Ishikawa (cell line): ENCODE data around the gene CATSPER1.

ENCODE experiments used
- CEBPB ChIP-seq: IDR thresholded peaks from 2 replicates; pipeline ENCODE4 v1.6.1; 2012
- CREB1 ChIP-seq: IDR thresholded peaks from 2 replicates; pipeline ENCODE4 v1.6.1; 2012; ENCODE audit warnings: low read depth
- EGR1 ChIP-seq: IDR thresholded peaks from 2 replicates; pipeline ENCODE4 v1.6.1; 2012
- EP300 ChIP-seq: IDR thresholded peaks from 2 replicates; pipeline ENCODE4 v1.6.1; 2012; ENCODE audit warnings: borderline replicate concordance
- FOXM1 ChIP-seq: IDR thresholded peaks from 2 replicates; pipeline ENCODE4 v1.6.1; 2012; ENCODE audit warnings: low read depth, borderline replicate concordance
- MAX ChIP-seq: IDR thresholded peaks from 2 replicates; pipeline ENCODE4 v1.6.1; 2012
- NFIC ChIP-seq: IDR thresholded peaks from 2 replicates; pipeline ENCODE4 v1.6.1; 2012
- RAD21 ChIP-seq: IDR thresholded peaks from 2 replicates; pipeline ENCODE4 v1.6.1; 2012; ENCODE audit warnings: low read depth
- REST ChIP-seq: IDR thresholded peaks from 2 replicates; pipeline ENCODE4 v1.6.1; 2012; ENCODE audit warnings: low read depth, mild to moderate bottlenecking
- TAF1 ChIP-seq: IDR thresholded peaks from 2 replicates; pipeline ENCODE4 v1.6.1; 2012; ENCODE audit warnings: low read depth, mild to moderate bottlenecking
- TCF12 ChIP-seq: IDR thresholded peaks from 2 replicates; pipeline ENCODE4 v1.6.1; 2012; ENCODE audit warnings: low read depth
- TEAD4 ChIP-seq: IDR thresholded peaks from 2 replicates; pipeline ENCODE4 v1.6.1; 2012
- USF1 ChIP-seq: IDR thresholded peaks from 2 replicates; pipeline ENCODE4 v1.6.1; 2012
- YY1 ChIP-seq: IDR thresholded peaks from 2 replicates; pipeline ENCODE4 v1.6.1; 2012; ENCODE audit warnings: low read depth
- ZBTB7A ChIP-seq: IDR thresholded peaks from 2 replicates; pipeline ENCODE4 v1.6.1; 2012; ENCODE audit warnings: low read depth

Gene CATSPER1

GRCh38 chr11:65976216-65977176, 49.8 kb downstream of the CATSPER1 start:
- TF ChIP-seq TAF1: no peak
- TF ChIP-seq MAX: no peak
- no peak for TF ChIP-seq EP300
- TF ChIP-seq REST: no peak
- TF ChIP-seq FOXM1: no peak
- no peak for TF ChIP-seq CEBPB
- TF ChIP-seq USF1: no peak
- no peak for TF ChIP-seq TEAD4
- no peak for TF ChIP-seq YY1
- no peak for TF ChIP-seq RAD21
- TF ChIP-seq CREB1: no peak
- TF ChIP-seq NFIC: no peak
- no peak for TF ChIP-seq ZBTB7A
- TF ChIP-seq EGR1: no peak
- TF ChIP-seq TCF12: no peak

GRCh38 chr11:65975771-65976170, 50.5 kb downstream of the CATSPER1 start:
- no peak for TF ChIP-seq EGR1
- TF ChIP-seq REST: peak; percentile 11; the same call in 1 of the 2 replicates

GRCh38 chr11:65973439-65974110, 52.7 kb downstream of the CATSPER1 start:
- TF ChIP-seq TAF1: no peak

- TF ChIP-seq REST (no peak), FOXM1 (no peak), EP300 (no peak), MAX (no peak), NFIC (no peak), EGR1 (no peak), USF1 (no peak), CEBPB (no peak), ZBTB7A (no peak), RAD21 (no peak), YY1 (no peak), CREB1 (no peak), TEAD4 (no peak), TCF12 (no peak)
These were observed 54.2 kb downstream of the CATSPER1 start for GRCh38 chr11:65972116-65972515.
